CD4-positive, alpha-beta T cell treated with Interleukin-12 subunit alpha and Interleukin-12 subunit beta, for 1 hour (primary cell): ENCODE measurements around the gene MYO3A.
"Not testable (repeated sequence)": the region's sequence is repeated elsewhere in the genome, so short reads cannot be mapped to it uniquely, and the experiment has no call there.

Source experiments
- DNase-seq: peaks from one replicate; pipeline ENCODE4 v3.0.0-alpha.2; 2020

Gene MYO3A

DNA sequence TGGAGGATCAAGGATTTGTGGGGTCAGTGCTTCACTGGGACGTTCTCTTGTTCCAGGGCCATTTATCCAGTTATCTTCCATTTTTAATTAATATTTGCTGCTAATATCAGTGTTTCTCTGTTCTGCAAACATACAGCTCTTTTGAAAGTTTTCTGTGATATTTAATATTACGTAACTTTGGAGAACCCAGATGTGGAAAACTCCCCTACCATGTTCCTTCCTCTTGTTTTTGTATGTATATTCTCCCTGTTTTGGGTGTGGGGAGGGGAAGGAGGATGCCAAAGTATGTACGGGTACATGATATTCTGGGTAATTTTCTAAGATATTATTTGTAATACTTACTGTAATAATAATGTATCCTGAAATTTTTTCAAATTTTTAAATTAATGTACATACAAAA is 55.9 kb downstream of the MYO3A start:
- no peak for DNase-seq

- DNase-seq = no peak
These were observed 65.4 kb downstream of the MYO3A start for GRCh38 chr10:25999295-25999981.

DNA sequence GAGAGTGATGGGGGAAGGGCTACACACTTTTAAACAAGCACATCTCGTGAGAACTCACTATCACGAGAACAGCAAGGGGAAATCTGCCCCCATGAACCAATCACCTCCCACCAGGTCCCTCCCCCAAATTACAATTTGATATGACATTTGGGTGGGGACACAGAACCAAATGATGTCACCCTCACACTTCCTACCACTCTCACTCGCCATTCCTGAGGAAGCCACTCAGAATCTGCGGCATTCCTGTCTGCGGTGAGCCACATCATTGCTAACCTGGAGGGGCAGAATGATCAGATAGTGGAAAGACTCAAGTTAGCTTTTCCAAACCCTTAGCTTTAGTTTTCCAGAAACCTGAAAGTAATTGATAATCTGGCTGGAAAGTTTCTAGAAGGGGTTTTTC is 66.9 kb downstream of the MYO3A start:
- DNase-seq = no peak

GRCh38 chr10:26002466-26002865 is 68.4 kb downstream of the MYO3A start:
- not testable (repeated sequence) for DNase-seq

DNA sequence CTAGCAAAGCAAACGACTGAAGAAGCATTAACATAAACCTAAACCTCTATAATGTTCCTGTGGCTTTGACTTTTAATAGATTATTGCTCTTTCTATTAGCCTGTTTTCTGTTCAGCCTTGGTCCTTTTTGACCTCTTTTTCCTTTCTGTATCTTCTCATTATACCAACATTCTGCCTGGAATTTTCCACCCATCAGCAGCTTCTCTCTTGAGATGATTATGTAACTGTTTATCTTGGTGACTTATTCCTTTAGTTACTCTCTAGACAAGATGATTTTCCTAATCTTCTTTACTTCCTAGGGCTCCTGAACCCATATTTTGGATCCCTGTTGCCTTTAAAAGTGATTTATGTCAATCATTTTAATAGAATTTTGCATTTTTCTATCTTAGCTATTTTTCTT is 81.1 kb downstream of the MYO3A start:
- DNase-seq = no peak

DNA sequence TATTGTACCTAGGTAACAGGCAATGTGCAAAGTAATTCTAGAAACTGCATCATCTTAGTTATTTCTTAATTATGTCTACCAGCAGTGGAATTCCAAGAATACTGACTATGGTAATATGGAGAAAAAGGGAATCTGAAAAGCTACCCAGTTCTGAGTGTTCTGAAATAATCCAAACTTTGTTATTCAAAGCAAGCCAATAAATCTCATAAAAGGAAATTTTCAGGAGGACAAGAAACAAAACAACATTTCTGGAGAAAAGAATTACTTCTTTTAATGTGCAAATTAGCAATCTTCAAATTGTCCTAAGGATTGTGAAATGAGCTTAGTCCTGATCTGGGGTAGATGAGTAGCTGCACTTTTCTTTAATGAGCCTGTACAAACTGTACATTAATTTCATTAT is 88.8 kb downstream of the MYO3A start:
- no peak for DNase-seq

DNA sequence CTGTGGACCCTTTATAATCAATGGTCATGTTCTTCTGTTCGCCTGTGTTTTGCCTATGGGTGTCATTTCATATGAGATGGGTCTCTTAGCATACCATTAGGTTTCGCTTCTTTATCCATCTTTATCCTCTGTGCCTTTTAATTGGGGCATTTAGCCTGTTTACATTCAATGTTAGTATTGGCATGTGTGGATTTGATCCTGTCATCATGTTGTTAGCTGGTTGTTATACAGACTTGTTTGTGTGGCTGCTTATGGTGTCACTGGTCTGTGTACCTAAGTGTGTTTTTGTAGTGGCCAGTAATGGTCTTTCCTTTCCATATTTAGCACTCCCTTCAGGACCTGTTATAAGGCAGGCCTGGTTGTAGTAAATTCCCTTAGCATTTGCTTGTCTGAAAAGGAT is 90.3 kb downstream of the MYO3A start:
- DNase-seq = no peak

DNA sequence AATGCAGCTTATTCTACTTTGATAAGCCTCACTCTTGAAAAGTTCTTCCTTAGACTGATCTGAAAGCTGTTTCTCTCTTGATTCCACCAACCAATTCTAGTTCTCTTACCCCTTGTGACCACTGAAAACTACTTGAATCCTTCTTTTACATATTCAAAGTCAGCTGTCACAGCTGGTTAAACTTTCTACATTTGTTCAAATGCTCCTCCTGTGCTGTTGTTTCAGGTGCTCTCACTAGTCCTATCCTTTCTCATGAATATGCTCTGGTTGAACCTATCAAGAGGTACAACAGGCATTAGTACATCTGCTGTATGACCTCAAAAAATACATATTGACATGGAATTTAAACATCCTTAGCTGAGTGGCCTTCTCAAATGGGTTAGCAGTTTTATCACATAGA is 91.5 kb downstream of the MYO3A start:
- no peak for DNase-seq

DNA sequence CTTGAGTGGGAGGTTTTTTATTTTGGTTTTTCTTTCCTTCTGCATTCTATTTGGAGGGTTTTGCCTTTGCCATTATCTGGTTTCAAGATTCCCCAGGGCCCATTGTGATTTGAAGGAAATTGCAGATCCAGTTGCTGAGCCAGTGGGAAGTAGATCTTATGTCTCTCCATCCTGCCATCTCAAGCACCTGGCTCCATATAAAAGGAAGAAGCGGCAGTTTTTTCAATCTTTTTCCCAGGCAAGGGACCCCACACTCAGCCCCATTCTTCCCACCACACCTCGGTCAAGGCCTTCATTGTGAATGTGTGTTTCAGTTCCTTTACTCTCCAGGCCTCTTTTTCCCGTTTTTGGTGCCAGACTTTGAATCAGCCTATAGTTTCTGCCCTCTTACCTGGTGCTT is 95.8 kb downstream of the MYO3A start:
- no peak for DNase-seq

DNA sequence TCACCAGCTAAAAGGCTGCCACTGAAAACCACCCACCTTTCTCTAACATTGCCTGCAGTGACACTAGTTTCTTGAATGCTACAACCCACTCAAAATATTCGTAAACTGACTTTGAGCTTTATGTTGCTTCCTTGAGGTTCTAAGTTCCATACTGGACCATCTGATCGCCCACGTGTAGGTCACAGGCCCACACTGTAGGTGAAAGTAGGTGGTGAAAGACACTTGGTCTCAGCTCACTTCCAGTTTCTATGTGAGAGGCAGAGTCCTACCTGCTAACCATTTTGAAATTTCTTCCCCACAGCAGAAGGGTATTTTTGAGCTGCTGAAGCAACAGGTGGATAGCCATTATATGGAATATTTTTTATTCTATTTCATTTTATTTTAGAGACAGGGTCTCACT is 97.3 kb downstream of the MYO3A start:
- DNase-seq = no peak

DNA sequence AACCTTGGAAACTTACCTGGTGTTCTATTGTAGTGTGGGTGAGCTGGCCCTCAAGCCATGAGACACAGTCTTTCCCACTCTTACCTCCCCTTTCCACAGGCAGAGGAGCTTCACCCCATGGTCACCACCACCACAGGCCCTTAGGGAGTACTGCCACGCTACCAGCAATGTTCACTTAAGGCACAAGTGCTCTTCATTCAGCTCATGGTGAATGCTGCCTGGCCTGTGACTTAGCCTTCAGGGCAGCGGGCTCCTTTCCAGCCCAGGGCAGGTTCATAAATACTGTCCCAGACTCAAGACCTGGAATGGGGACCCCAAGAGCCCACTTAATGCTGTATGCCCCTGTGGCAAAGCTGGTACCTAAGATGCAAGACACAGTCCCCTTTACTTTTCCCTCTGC is 109.4 kb downstream of the MYO3A start:
- no peak for DNase-seq

DNA sequence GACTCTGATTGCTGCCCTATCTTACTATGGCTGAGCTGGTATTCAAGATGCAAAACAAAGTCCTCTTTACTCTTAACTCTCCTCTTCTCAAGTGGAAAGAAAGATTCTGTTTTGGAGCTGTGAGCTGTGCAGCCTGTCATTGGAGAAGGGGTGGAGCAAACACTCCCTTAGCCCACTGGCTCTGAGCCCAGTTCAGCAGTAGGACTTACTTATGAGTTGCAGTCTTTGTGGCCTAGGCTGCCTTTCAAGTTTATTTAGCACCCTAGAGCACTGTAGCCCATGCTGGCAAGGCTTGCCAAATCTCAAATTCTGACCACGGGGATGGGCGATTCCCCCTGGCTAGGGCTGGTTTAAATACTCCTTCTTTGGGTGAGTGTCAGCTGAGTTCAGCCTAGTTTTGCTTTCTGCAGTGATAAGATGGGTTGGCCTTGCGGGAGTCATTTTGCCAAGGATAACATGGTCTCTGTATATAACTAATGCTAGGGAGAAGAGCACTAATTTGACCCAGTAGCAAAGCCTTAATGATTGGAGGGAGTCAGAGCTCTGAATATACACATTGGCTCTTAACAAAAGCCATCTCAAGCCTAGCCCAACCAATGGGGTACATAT is 110.2 kb downstream of the MYO3A start:
- DNase-seq = no peak

- DNase-seq = no peak
These were observed 112.2 kb downstream of the MYO3A start for GRCh38 chr10:26046073-26046700.

GRCh38 chr10:26048756-26049155 is 114.7 kb downstream of the MYO3A start:
- no peak for DNase-seq

GRCh38 chr10:26052326-26052725 is 118.3 kb downstream of the MYO3A start:
- DNase-seq = no peak

DNA sequence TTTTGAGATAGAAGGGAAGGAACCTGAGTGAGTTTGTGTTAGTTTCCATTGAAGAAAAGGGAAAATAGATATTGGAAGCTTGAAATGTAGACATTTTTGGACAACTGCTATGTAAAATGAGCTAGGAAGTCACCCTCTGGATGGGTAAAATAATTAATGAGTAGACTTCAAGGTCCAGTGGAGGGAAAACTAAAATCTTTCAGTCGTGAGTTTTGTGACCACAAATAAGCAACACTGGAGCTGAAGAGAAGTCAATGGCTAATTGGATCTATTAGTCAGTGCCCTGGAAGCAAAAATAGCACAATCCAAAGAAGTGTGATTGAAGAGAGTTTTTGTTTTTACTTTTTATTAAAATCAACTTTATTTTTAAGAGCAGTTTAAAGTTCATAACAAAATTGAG is 123.4 kb downstream of the MYO3A start:
- no peak for DNase-seq

GRCh38 chr10:26064106-26064505 is 130.1 kb downstream of the MYO3A start:
- DNase-seq = no peak

DNA sequence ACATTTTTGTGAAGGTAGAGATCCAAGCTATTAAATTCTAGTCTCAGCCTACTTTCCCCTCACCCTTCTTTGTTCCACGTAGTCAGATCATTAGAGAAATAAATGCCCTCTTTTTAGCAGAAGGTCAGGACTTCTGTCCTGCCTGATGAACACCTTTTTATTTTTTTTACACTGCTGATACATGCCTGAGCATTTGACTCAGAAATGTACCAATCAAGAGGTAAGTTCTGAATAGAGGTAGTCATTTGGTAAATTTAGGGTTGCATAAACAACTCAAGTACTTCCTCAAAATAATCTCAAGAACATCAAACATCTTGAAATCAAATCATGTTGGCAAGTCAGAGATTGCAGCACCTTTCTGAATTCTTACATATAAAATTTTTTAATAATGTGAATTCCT is 133.7 kb downstream of the MYO3A start:
- DNase-seq = no peak

GRCh38 chr10:26080971-26081370 is 146.9 kb downstream of the MYO3A start:
- not testable (repeated sequence) for DNase-seq

GRCh38 chr10:26081459-26081858 is 147.4 kb downstream of the MYO3A start:
- DNase-seq = no peak

DNA sequence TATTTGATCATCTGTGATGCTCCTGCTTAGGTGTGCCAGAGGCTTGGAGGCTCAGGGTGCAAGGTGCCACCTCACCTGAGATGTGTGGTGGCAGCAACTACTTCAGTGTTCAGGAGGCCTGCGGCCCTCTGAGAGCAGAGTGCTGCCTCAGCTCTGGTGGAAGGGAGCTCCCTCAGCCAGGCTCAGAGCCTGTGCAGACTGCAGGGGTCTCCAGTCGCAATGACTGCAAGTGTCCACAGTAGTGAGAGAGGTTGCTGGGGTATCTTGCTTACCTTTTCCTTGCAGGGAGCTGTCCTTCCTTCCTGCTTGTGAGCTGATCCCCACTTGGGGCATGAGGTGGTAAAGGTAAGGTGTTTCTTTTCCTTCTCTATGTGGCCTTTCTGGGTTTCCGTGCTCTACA is 151.5 kb downstream of the MYO3A start:
- no peak for DNase-seq

- DNase-seq = no peak
These were observed 153.6 kb downstream of the MYO3A start for GRCh38 chr10:26087666-26088065.

DNA sequence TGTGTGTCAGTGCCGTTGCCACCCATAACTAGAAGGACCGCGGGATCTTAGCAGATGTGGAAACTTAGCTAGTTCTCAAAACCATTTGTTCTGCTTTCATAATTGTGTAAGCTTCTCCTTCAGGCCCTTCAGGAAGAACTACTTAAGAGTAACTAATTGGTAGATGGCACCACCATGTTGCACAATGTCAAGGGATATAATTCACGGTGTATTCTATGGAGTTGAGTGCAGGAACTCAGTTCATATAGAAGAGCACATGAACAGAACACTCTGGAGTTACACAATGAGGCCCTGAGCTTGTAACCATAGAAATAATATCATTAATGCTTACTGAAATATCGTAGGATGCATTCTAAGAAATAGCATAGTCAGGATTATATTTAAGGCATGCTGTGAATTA is 156.0 kb downstream of the MYO3A start:
- no peak for DNase-seq

GRCh38 chr10:26090762-26091161 is 156.7 kb downstream of the MYO3A start:
- DNase-seq = no peak

DNA sequence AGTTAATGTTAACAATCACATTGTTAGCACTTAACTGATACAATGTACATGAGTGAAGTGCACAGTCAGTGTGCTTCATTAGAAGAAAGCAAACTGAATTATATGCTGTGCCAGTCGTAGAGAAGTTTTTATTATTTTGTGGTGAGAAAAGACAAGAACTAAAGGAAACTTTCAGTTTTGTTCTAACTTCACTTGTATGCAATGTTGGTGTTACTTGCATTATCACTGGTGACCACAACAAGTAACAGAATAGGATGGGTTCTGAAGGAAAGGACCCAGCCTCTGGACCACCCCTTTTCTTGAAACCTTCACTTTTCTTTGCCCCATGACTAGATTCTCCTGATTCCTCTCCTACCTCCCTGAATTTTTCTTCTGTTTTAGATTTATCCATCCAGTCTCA is 159.2 kb downstream of the MYO3A start:
- no peak for DNase-seq
